ENCODE data around the gene TRIM34. TPM values are rescaled to one million over a fixed set of nuclear protein-coding genes. Genes with fewer than 3 reads are reported as not detected.
"Not testable (repeated sequence)": the region's sequence is repeated elsewhere in the genome, so short reads cannot be mapped to it uniquely, and the experiment has no call there.

Gene TRIM34
- total RNA-seq, 1 donor from 2014 or later, result 5.3 TPM

GRCh38 chr11:5631969-5632635 lies 7.3 kb downstream of the TRIM34 start:
- Mint-ChIP-seq H3K36me3 (ENCODE audit: low read depth) (peaks cover 35% of the 10 kb centered on the region), H3K27ac (no peak overlapping the region), H3K27me3 (no peaks in the 10 kb centered on the region), H3K4me3 (no peak overlapping the region), H3K9me3 (peaks cover 7% of the 10 kb centered on the region), H3K4me1 (peaks cover 27% of the 10 kb centered on the region)
- intact Hi-C loops (cut with micrococcal nuclease), result no loop called here
- DNase-seq, result no peak

GRCh38 chr11:5639953-5640352 lies 15.2 kb downstream of the TRIM34 start:
- no peak for DNase-seq
- no peaks in the 10 kb centered on the region for H3K27me3 Mint-ChIP-seq
- peaks cover 8% of the 10 kb centered on the region for H3K4me1 Mint-ChIP-seq
- intact Hi-C loops (cut with micrococcal nuclease), result no loop called here
- peaks cover 58% of the 10 kb centered on the region for H3K36me3 Mint-ChIP-seq (ENCODE audit: low read depth)
- H3K4me3 Mint-ChIP-seq, result no peak overlapping the region
- no peak overlapping the region for H3K27ac Mint-ChIP-seq
- H3K9me3 Mint-ChIP-seq, result peaks cover 5% of the 10 kb centered on the region

GRCh38 chr11:5643585-5643984 lies 18.8 kb downstream of the TRIM34 start:
- Mint-ChIP-seq H3K4me1 (peaks cover 8% of the 10 kb centered on the region), H3K4me3 (no peak overlapping the region)
- intact Hi-C loops (cut with micrococcal nuclease), result no loop called here

GRCh38 chr11:5646139-5646538 lies 21.3 kb downstream of the TRIM34 start:
- Mint-ChIP-seq H3K27ac (no peak overlapping the region), H3K4me1 (peaks cover 8% of the 10 kb centered on the region), H3K9me3 (peaks cover under 1% of the 10 kb centered on the region), H3K36me3 (ENCODE audit: low read depth) (peaks cover 28% of the 10 kb centered on the region), H3K27me3 (no peaks in the 10 kb centered on the region), H3K4me3 (no peak overlapping the region)
- DNase-seq, result no peak
- intact Hi-C loops (cut with micrococcal nuclease), result no loop called here

More at GRCh38 chr11:5643585-5643984, 18.8 kb downstream of the TRIM34 start:
- Mint-ChIP-seq H3K27me3 (no peaks in the 10 kb centered on the region), H3K27ac (peak overlapping the region; percentile 55), H3K9me3 (peaks cover 5% of the 10 kb centered on the region), H3K36me3 (ENCODE audit: low read depth) (peaks cover 39% of the 10 kb centered on the region)
- DNase-seq, result no peak

- Mint-ChIP-seq H3K27ac (no peak overlapping the region), H3K36me3 (ENCODE audit: low read depth) (peaks cover 4% of the 10 kb centered on the region), H3K27me3 (peaks cover 1% of the 10 kb centered on the region), H3K4me1 (no peaks in the 10 kb centered on the region), H3K4me3 (no peak overlapping the region), H3K9me3 (peaks cover 15% of the 10 kb centered on the region)
- intact Hi-C loops (cut with micrococcal nuclease), result no loop called here
- no peak for DNase-seq
These were observed 30.7 kb downstream of the TRIM34 start for GRCh38 chr11:5655474-5655873.

- DNase-seq; H3K4me3 Mint-ChIP-seq; H3K27me3 Mint-ChIP-seq; intact Hi-C loops (cut with micrococcal nuclease); H3K27ac Mint-ChIP-seq; H3K4me1 Mint-ChIP-seq: not testable (repeated sequence)
- peaks cover 15% of the 10 kb centered on the region for H3K9me3 Mint-ChIP-seq
- peaks cover 11% of the 10 kb centered on the region for H3K36me3 Mint-ChIP-seq (ENCODE audit: low read depth)
These were observed 32.2 kb downstream of the TRIM34 start for GRCh38 chr11:5656956-5657355.

GRCh38 chr11:5658318-5658717 lies 33.5 kb downstream of the TRIM34 start:
- H3K36me3 Mint-ChIP-seq (ENCODE audit: low read depth), result peaks cover 13% of the 10 kb centered on the region

GRCh38 chr11:5663511-5663910 lies 38.7 kb downstream of the TRIM34 start:
- H3K27me3 Mint-ChIP-seq, result no peaks in the 10 kb centered on the region
- H3K4me1 Mint-ChIP-seq, result no peaks in the 10 kb centered on the region
- H3K27ac Mint-ChIP-seq, result no peak overlapping the region
- intact Hi-C loops (cut with micrococcal nuclease), result no loop called here
- H3K9me3 Mint-ChIP-seq, result no peaks in the 10 kb centered on the region
- peaks cover 27% of the 10 kb centered on the region for H3K36me3 Mint-ChIP-seq (ENCODE audit: low read depth)
- H3K4me3 Mint-ChIP-seq, result no peak overlapping the region
- DNase-seq, result no peak

More at GRCh38 chr11:5658318-5658717, 33.5 kb downstream of the TRIM34 start:
- DNase-seq, result no peak
- Mint-ChIP-seq H3K27ac (no peak overlapping the region), H3K27me3 (no peaks in the 10 kb centered on the region), H3K4me3 (no peak overlapping the region), H3K9me3 (peaks cover 10% of the 10 kb centered on the region), H3K4me1 (no peaks in the 10 kb centered on the region)
- intact Hi-C loops (cut with micrococcal nuclease), result no loop called here

- H3K27me3 Mint-ChIP-seq, result no peaks in the 10 kb centered on the region
- no peak overlapping the region for H3K27ac Mint-ChIP-seq
- peaks cover 27% of the 10 kb centered on the region for H3K36me3 Mint-ChIP-seq (ENCODE audit: low read depth)
- intact Hi-C loops (cut with micrococcal nuclease), result no loop called here
- H3K4me1 Mint-ChIP-seq, result no peaks in the 10 kb centered on the region
- DNase-seq, result peak; percentile 17
- H3K4me3 Mint-ChIP-seq, result no peak overlapping the region
- no peaks in the 10 kb centered on the region for H3K9me3 Mint-ChIP-seq
These were observed 40.3 kb downstream of the TRIM34 start for GRCh38 chr11:5665051-5665570.

GRCh38 chr11:5665746-5666401 lies 41.1 kb downstream of the TRIM34 start:
- Mint-ChIP-seq H3K9me3 (no peaks in the 10 kb centered on the region), H3K27me3 (no peaks in the 10 kb centered on the region), H3K4me1 (no peaks in the 10 kb centered on the region), H3K36me3 (ENCODE audit: low read depth) (peaks cover 27% of the 10 kb centered on the region), H3K27ac (no peak overlapping the region), H3K4me3 (no peak overlapping the region)
- peak; percentile 31 for DNase-seq
- intact Hi-C loops (cut with micrococcal nuclease), result no loop called here

- Mint-ChIP-seq H3K36me3 (ENCODE audit: low read depth) (peaks cover 25% of the 10 kb centered on the region), H3K4me3 (no peak overlapping the region), H3K27me3 (no peaks in the 10 kb centered on the region), H3K27ac (no peak overlapping the region), H3K4me1 (no peaks in the 10 kb centered on the region), H3K9me3 (no peaks in the 10 kb centered on the region)
- DNase-seq, result peak; percentile 10
- intact Hi-C loops (cut with micrococcal nuclease), result no loop called here
These were observed 41.6 kb downstream of the TRIM34 start for GRCh38 chr11:5666402-5666793.

- intact Hi-C loops (cut with micrococcal nuclease), result no loop called here
- no peak for DNase-seq
- Mint-ChIP-seq H3K9me3 (no peaks in the 10 kb centered on the region), H3K36me3 (ENCODE audit: low read depth) (peaks cover 13% of the 10 kb centered on the region), H3K4me3 (no peak overlapping the region), H3K4me1 (no peaks in the 10 kb centered on the region), H3K27ac (no peak overlapping the region), H3K27me3 (no peaks in the 10 kb centered on the region)
These were observed 47.0 kb downstream of the TRIM34 start for GRCh38 chr11:5671831-5672230.

GRCh38 chr11:5674391-5674790 lies 49.6 kb downstream of the TRIM34 start:
- H3K4me1 Mint-ChIP-seq, result peaks cover 12% of the 10 kb centered on the region
- H3K36me3 Mint-ChIP-seq (ENCODE audit: low read depth), result peaks cover 29% of the 10 kb centered on the region
- H3K27me3 Mint-ChIP-seq, result no peaks in the 10 kb centered on the region
- no peak overlapping the region for H3K27ac Mint-ChIP-seq
- peak; percentile 51 for DNase-seq
- intact Hi-C loops (cut with micrococcal nuclease), result no loop called here
- no peaks in the 10 kb centered on the region for H3K9me3 Mint-ChIP-seq
- H3K4me3 Mint-ChIP-seq, result no peak overlapping the region

GRCh38 chr11:5679811-5680210 lies 55.0 kb downstream of the TRIM34 start:
- peaks cover 38% of the 10 kb centered on the region for H3K36me3 Mint-ChIP-seq (ENCODE audit: low read depth)
- no peaks in the 10 kb centered on the region for H3K27me3 Mint-ChIP-seq
- H3K4me1 Mint-ChIP-seq, result peaks cover 35% of the 10 kb centered on the region
- H3K9me3 Mint-ChIP-seq, result no peaks in the 10 kb centered on the region
- no peak overlapping the region for H3K27ac Mint-ChIP-seq
- intact Hi-C loops (cut with micrococcal nuclease), result loop anchor here (10.0 kb wide), 2 partner anchors 555 to 735 kb away; partner anchors contain the start of genes APBB1, CNGA4 and FHIP1B
- H3K4me3 Mint-ChIP-seq, result no peak overlapping the region
- peak; percentile 51 for DNase-seq

All from activated CD4-positive, alpha-beta T cell treated with anti-CD3 and anti-CD28 coated beads, Interleukin-2, amount 10 ng/mL, durations not matched to agents 24 days and 14 days (primary cell).